NB4 (cell line): Measurements from ENCODE around the gene SALL3.

ENCODE experiments used
- MYC ChIP-seq: IDR thresholded peaks from 2 replicates; pipeline ENCODE4 v1.6.1; 2011; ENCODE audit warnings: low read depth, low read length
- POLR2A ChIP-seq: IDR thresholded peaks from 2 replicates; pipeline ENCODE4 v1.6.1; 2011; ENCODE audit warnings: mild to moderate bottlenecking; ENCODE audit not compliant: insufficient read length; ENCODE audit errors: extremely low read depth
- TF ChIP-seq, protein P1 (sequence below): IDR thresholded peaks from 2 replicates; pipeline ENCODE4 v1.6.1; 2011; ENCODE audit warnings: low read depth, low read length
- TF ChIP-seq, protein P2 (sequence below): IDR thresholded peaks from one replicate; pipeline ENCODE4 v1.5.1; 2012; ENCODE audit warnings: low read depth, low read length

DNA sequence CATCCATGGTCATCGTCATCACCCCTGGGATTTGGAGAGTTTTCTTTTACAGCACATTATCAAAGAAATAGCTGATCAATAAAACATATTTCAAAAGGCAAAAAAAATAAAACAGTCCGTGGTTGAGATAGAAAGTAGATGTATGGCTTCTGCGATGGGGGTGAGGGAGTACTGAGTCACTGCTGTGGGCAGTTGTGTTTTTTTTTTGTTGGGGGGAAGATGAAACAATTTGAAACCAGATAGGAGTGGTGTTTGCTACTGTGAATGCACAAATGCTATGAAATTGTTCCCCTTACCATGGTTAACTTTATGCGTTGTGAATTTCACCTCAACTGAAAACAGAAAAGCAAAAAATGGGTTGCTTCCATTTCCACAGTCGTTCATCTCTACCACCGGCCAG is 11.9 kb upstream of the SALL3 start:
- TF ChIP-seq, protein P1, sequence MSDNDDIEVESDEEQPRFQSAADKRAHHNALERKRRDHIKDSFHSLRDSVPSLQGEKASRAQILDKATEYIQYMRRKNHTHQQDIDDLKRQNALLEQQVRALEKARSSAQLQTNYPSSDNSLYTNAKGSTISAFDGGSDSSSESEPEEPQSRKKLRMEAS = no peak
- TF ChIP-seq, protein P2, sequence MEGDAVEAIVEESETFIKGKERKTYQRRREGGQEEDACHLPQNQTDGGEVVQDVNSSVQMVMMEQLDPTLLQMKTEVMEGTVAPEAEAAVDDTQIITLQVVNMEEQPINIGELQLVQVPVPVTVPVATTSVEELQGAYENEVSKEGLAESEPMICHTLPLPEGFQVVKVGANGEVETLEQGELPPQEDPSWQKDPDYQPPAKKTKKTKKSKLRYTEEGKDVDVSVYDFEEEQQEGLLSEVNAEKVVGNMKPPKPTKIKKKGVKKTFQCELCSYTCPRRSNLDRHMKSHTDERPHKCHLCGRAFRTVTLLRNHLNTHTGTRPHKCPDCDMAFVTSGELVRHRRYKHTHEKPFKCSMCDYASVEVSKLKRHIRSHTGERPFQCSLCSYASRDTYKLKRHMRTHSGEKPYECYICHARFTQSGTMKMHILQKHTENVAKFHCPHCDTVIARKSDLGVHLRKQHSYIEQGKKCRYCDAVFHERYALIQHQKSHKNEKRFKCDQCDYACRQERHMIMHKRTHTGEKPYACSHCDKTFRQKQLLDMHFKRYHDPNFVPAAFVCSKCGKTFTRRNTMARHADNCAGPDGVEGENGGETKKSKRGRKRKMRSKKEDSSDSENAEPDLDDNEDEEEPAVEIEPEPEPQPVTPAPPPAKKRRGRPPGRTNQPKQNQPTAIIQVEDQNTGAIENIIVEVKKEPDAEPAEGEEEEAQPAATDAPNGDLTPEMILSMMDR = no peak
- no peak for TF ChIP-seq POLR2A
- TF ChIP-seq MYC = no peak
